KMS-11 (cell line): ENCODE results near the gene SYNDIG1.

ENCODE experiments used
- H2AFZ ChIP-seq: fragments of 200-600 bp; sonication (generic); 2 replicates; pipeline ENCODE4 v1.6.1; 2016; ENCODE audit warnings: antibody characterized with exemption, mixed run types, low read depth
- H3K27ac ChIP-seq: fragments of 200-600 bp; sonication (generic); 2 replicates; pipeline ENCODE4 v1.6.1; 2016; ENCODE audit warnings: mild to moderate bottlenecking, mixed run types
- H3K27me3 ChIP-seq: fragments of 200-600 bp; sonication (generic); 2 replicates; pipeline ENCODE4 v1.6.1; 2017; ENCODE audit warnings: mild to moderate bottlenecking, low read depth, mixed run types, moderate library complexity; ENCODE audit not compliant: insufficient read depth
- H3K36me3 ChIP-seq: fragments of 200-600 bp; sonication (generic); 2 replicates; pipeline ENCODE4 v1.6.1; 2017; ENCODE audit warnings: mild to moderate bottlenecking, mixed run types; ENCODE audit not compliant: insufficient read depth
- H3K4me1 ChIP-seq: fragments of 200-600 bp; sonication (generic); 2 replicates; pipeline ENCODE4 v1.6.1; 2016; ENCODE audit warnings: mild to moderate bottlenecking, low read depth, mixed run types; ENCODE audit not compliant: poor library complexity, severe bottlenecking
- H3K4me2 ChIP-seq: fragments of 200-600 bp; sonication (generic); 2 replicates; pipeline ENCODE4 v1.7.0; 2016; ENCODE audit warnings: mild to moderate bottlenecking, mixed run types
- H3K4me3 ChIP-seq: fragments of 200-600 bp; sonication (generic); IDR thresholded peaks from 2 replicates; pipeline ENCODE4 v1.6.1; 2017; ENCODE audit warnings: low read depth, low read length, mixed read lengths; ENCODE audit not compliant: insufficient read depth
- H3K79me2 ChIP-seq: fragments of 200-600 bp; sonication (generic); 2 replicates; pipeline ENCODE4 v1.6.1; 2016; ENCODE audit warnings: low read depth, mixed run types; ENCODE audit not compliant: insufficient read depth
- H3K9ac ChIP-seq: fragments of 200-600 bp; sonication (generic); 2 replicates; pipeline ENCODE4 v1.6.1; 2016; ENCODE audit warnings: mild to moderate bottlenecking, mixed run types
- H4K20me1 ChIP-seq: fragments of 200-600 bp; sonication (generic); 2 replicates; pipeline ENCODE4 v1.6.1; 2016; ENCODE audit warnings: mild to moderate bottlenecking, mixed run types; ENCODE audit not compliant: insufficient read depth
- TF ChIP-seq, protein P1 (sequence below): fragments of 200-600 bp; sonication (generic); conservative IDR thresholded peaks from 2 replicates; pipeline ENCODE4 v1.6.1; 2017; ENCODE audit warnings: low read depth, mild to moderate bottlenecking, antibody characterized with exemption, low read length, moderate library complexity, mixed read lengths

The SYNDIG1 gene

DNA sequence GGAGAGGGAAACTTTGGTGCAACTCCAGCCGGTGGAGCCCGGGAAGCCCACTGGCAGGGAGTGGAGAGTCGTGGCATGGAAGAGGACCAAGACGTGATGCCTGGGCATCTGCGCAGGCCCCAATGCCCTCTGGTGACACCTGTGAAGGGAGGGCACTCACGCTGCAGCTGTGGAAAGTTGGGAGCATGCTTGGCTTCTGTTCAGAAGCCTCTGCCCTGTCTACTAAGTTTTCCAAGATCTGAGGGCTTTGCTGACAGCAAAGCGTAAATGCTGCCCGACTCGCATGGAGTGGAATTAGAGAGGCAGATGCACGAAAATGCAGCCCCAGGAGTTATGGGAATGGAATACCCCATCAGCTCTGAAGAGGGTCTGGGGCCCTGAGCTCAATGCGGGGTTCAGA, 75.7 kb downstream of the SYNDIG1 start:
- no peak overlapping the region for H3K27ac ChIP-seq
- H3K4me3 ChIP-seq: no peak overlapping the region
- H4K20me1 ChIP-seq: no peaks in the 10 kb centered on the region
- TF ChIP-seq, protein P1, sequence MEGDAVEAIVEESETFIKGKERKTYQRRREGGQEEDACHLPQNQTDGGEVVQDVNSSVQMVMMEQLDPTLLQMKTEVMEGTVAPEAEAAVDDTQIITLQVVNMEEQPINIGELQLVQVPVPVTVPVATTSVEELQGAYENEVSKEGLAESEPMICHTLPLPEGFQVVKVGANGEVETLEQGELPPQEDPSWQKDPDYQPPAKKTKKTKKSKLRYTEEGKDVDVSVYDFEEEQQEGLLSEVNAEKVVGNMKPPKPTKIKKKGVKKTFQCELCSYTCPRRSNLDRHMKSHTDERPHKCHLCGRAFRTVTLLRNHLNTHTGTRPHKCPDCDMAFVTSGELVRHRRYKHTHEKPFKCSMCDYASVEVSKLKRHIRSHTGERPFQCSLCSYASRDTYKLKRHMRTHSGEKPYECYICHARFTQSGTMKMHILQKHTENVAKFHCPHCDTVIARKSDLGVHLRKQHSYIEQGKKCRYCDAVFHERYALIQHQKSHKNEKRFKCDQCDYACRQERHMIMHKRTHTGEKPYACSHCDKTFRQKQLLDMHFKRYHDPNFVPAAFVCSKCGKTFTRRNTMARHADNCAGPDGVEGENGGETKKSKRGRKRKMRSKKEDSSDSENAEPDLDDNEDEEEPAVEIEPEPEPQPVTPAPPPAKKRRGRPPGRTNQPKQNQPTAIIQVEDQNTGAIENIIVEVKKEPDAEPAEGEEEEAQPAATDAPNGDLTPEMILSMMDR: no peak
- 0 out of 2 replicates have a peak, but pooled peaks cover 6% of the 10 kb centered on the region for H3K79me2 ChIP-seq
- H3K36me3 ChIP-seq: no peaks in the 10 kb centered on the region
- no peak overlapping the region for H2AFZ ChIP-seq
- no peaks in the 10 kb centered on the region for H3K27me3 ChIP-seq
- no peak overlapping the region for H3K9ac ChIP-seq
- peaks cover 19% of the 10 kb centered on the region for H3K4me1 ChIP-seq
- no peak overlapping the region for H3K4me2 ChIP-seq

DNA sequence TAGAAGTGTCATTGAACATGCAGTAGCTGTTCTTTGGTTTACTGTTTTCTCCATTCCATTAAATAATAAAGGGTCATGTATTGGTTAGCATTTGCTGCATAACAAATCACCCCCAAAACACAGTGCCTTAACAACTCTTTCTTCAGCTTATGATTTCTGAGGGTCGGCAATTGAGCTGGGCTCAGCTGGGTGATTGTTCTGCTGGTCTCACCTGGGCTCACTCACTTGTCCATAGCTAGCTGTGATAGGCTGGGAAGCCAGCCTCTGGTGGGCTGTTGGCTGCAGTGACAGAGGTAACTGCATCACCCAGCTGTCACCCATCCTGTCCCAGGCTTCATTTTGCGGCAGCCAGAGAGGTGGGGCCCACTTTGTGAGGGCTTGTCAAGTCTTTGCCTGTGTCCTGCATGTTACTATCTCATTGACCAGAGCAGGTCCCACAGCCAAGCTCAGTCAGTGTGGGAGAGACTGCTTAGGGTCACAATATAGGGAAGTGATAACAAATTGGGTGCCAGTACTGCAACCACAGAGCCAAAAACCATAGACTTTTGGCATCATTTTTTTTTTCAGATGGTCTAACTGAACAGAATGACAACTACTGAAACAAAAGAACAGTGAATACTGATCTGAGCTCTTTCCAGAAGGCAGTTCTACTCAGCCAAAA, 76.9 kb downstream of the SYNDIG1 start:
- no peak overlapping the region for H3K9ac ChIP-seq
- H3K79me2 ChIP-seq: 0 out of 2 replicates have a peak, but pooled peaks cover 4% of the 10 kb centered on the region

DNA sequence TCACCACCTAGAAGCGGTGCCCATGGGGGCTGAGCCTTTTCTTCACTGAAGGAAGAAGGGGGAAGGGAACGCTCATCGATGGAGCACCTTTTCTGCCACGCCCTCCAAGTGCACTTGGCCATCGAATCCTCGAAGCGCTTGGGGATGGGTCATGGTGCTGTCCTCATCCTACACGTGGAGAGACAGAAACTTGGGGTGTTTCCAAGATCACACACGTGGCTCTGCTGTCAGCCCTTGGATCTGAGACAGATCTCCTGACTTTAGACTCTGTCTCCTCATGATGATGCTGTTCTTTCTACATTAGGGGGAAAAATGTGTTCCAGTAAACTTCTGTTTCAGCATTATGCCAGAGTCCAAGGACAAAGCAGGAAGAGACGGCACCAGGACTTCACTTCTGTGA, 78.5 kb downstream of the SYNDIG1 start:
- H4K20me1 ChIP-seq: no peaks in the 10 kb centered on the region
- TF ChIP-seq, protein P1: no peak

More for the DNA sequence above, 76.9 kb downstream of the SYNDIG1 start:
- H2AFZ ChIP-seq: no peak overlapping the region
- no peak overlapping the region for H3K4me3 ChIP-seq
- no peaks in the 10 kb centered on the region for H4K20me1 ChIP-seq
- H3K4me1 ChIP-seq: peaks cover 8% of the 10 kb centered on the region
- TF ChIP-seq, protein P1: no peak
- H3K4me2 ChIP-seq: no peak overlapping the region
- H3K36me3 ChIP-seq: no peaks in the 10 kb centered on the region
- no peaks in the 10 kb centered on the region for H3K27me3 ChIP-seq
- H3K27ac ChIP-seq: no peak overlapping the region

DNA sequence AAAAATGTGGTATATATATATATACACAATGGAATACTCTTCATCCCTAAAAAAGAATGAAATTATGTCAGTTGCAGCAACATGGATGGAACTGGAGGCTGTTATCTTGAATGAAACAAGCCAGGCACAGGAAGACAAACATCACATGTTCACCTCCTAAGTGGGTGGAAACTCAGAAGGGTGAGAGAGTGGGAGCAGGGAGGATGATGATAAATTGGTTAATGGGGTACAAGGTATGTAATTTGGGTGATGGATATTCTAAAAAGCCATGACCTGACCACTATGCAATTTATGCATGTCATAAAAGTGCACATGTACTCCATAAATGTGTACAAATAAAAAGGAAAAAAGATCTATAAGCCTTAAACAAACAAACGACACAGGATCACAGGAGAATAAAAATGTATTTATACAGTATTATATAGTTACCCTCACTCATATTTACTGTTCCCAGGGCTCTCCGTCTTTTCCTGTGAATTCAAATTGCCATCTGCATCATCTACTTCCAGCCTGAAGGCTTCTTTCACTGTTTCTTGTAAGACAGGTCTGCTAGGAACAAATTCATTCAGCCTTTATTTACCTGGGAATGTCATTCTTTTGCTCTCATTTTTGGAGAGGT, 89.8 kb downstream of the SYNDIG1 start:
- Histone ChIP-seq H2AFZ (no peak overlapping the region), H3K4me2 (peak overlapping the region; percentile 61; the same call in 1 of the 2 replicates), H3K36me3 (0 out of 2 replicates have a peak, but pooled peaks cover 4% of the 10 kb centered on the region), H3K79me2 (no peaks in the 10 kb centered on the region; the same call in 1 of the 2 replicates), H3K9ac (no peak overlapping the region), H4K20me1 (no peaks in the 10 kb centered on the region), H3K4me1 (peaks cover 32% of the 10 kb centered on the region), H3K27me3 (no peaks in the 10 kb centered on the region), H3K4me3 (no peak overlapping the region), H3K27ac (no peak overlapping the region; the same call in 1 of the 2 replicates)
- TF ChIP-seq, protein P1: no peak

More for the DNA sequence above, 78.5 kb downstream of the SYNDIG1 start:
- Histone ChIP-seq H3K27ac (no peak overlapping the region), H3K4me3 (no peak overlapping the region), H3K4me2 (no peak overlapping the region), H3K9ac (no peak overlapping the region), H3K79me2 (no peaks in the 10 kb centered on the region), H3K36me3 (no peaks in the 10 kb centered on the region), H2AFZ (no peak overlapping the region), H3K27me3 (no peaks in the 10 kb centered on the region), H3K4me1 (no peaks in the 10 kb centered on the region)
